ENCODE measurements around the gene CTDSP2.

The CTDSP2 gene

DNA sequence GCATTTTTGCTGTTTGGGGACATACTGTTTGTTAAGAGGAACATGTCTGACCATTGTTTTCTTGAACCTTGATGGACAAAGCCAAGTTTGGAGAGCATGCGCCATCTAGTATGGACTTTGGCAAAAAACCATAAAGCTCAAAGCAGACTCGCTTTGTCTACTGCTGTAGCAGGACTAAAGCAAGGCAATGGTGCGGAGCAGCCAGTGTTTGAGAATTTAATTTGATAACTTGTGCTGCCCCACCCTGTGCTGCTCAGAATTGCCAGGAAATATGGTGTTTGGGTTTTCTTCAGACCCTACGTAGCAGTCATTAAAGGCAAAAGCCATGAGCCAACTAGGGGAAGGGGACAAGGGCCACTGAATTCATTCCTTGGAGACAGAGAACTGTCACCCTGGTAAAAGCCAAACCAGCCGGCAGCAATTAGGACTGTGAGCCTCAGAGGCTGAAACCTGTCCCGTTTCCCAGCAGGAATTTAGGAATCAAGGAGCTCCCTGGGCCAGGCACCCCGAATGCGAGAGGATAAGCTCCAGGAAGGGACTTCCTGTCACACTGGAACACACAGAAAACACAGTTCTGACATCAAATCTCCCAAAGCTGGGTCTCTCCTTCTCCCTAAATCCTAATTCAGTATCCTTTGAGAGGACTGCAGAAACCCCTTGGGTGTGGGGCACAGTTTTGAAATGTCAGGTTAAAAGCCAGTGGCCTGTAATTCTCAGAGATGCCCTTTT is 29.1 kb downstream of the CTDSP2 start:
- no peak for DNase-seq (ENCODE audit: low read depth)
- TF ChIP-seq, protein P1, sequence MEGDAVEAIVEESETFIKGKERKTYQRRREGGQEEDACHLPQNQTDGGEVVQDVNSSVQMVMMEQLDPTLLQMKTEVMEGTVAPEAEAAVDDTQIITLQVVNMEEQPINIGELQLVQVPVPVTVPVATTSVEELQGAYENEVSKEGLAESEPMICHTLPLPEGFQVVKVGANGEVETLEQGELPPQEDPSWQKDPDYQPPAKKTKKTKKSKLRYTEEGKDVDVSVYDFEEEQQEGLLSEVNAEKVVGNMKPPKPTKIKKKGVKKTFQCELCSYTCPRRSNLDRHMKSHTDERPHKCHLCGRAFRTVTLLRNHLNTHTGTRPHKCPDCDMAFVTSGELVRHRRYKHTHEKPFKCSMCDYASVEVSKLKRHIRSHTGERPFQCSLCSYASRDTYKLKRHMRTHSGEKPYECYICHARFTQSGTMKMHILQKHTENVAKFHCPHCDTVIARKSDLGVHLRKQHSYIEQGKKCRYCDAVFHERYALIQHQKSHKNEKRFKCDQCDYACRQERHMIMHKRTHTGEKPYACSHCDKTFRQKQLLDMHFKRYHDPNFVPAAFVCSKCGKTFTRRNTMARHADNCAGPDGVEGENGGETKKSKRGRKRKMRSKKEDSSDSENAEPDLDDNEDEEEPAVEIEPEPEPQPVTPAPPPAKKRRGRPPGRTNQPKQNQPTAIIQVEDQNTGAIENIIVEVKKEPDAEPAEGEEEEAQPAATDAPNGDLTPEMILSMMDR (IDR thresholded peaks at IDR 0.05; ENCODE audit: insufficient read depth, low read depth, low read length, missing control alignments), result no peak
- no peak overlapping the region for H3K4me3 ChIP-seq (ENCODE audit: low read length)

DNA sequence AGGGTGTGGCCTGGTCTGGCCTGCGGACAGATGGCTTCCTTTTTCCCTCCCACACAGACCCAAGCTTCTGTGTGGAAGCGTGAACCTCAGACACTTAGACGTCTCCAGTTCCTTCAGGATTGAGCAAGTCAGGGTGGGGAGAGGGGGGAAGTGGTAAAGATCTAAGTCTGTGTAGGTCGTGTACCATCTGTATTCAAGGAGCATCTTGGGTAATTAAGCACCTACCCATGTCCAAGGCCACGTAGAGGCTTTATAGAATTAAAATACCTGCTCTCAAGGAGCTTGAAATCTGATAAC is 29.7 kb downstream of the CTDSP2 start:
- no peak overlapping the region for H3K4me3 ChIP-seq (ENCODE audit: low read length)
- no peak for DNase-seq (ENCODE audit: low read depth)
- TF ChIP-seq, protein P1 (IDR thresholded peaks at IDR 0.05; ENCODE audit: insufficient read depth, low read depth, low read length, missing control alignments), result no peak

DNA sequence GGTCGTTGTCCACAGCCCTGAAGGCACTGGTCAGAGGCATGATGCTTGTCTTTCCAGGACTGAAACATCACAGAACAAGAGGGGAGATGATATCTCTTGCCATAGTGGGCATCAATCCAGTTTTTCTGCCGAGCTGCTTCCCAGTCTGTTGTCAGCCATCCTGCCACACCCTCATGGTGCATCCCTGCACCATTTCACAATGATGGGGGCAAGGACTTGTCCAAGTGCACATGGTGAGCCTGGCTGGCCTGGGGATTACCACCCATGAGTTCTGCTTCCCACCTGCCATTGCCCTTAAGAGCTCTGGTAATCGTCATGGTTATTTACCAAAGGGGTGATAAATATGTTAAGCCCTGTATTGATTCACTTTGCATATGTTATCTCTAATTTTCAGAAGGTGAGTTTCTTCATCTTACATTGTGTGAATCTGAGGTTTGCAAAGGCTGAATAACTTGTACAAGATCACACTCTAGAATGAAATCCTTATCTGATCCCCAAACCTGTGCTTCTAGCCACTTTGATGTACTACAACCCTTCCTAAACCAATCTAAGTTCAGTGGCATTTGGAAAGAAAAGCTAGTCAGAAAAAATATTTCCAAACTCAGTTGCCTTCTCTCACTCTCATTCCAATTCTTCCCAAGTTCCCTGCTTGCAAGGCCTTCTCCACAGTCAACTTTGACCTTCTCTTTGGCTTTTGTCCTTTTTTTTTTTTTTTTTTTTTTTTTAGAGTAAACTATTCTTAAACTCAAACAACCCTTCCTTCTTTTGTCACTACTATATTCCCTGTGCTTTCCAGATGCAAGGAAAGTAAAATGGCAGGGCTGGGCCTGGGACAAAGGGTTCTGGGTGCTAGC is 30.3 kb downstream of the CTDSP2 start:
- no peak for DNase-seq (ENCODE audit: low read depth)
- TF ChIP-seq, protein P1 (IDR thresholded peaks at IDR 0.05; ENCODE audit: insufficient read depth, low read depth, low read length, missing control alignments), result no peak
- no peak overlapping the region for H3K4me3 ChIP-seq (ENCODE audit: low read length)

DNA sequence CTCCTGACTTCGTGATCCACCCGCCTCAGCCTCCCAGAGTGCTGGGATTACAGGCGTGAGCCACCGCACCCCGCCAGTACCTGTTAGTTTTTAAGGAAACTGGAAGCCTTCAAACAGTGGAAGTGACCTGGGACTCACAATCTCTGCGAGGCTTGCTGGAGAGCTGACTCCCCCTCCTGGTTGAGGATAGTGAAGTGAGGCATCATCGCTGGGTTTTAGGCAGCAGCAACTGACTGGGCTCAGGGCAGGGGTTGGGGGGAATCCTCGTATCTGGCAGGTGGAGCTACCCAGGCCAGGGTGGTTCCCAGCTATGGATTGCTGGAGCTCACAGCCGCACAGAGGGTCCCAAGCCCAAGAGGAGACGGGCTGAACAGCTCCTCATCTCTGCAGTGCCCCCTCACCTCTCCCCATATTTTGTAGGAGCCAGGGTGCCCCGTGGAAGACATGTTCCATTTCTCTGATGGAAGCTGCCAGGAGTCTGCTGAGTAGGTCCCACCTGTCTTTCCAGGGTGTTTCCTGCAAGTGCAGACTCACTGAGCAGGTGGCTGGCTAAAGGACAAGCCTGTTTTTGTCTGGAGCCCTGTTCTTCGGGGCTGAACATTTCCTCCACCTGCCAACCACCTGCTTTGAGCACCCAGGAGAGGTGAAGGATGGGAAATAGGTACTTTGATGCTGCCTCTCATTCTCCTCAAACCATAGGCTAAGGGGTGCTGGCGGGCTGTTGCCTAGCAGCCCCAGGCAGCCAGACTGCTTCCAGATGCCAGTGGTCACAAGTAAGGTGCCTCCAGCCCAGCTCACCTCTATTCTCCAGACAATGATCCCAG is 31.1 kb downstream of the CTDSP2 start:
- peak; percentile 18 for DNase-seq (ENCODE audit: low read depth)
- TF ChIP-seq, protein P1 (IDR thresholded peaks at IDR 0.05; ENCODE audit: insufficient read depth, low read depth, low read length, missing control alignments), result no peak
- H3K4me3 ChIP-seq (ENCODE audit: low read length), result no peak overlapping the region

DNA sequence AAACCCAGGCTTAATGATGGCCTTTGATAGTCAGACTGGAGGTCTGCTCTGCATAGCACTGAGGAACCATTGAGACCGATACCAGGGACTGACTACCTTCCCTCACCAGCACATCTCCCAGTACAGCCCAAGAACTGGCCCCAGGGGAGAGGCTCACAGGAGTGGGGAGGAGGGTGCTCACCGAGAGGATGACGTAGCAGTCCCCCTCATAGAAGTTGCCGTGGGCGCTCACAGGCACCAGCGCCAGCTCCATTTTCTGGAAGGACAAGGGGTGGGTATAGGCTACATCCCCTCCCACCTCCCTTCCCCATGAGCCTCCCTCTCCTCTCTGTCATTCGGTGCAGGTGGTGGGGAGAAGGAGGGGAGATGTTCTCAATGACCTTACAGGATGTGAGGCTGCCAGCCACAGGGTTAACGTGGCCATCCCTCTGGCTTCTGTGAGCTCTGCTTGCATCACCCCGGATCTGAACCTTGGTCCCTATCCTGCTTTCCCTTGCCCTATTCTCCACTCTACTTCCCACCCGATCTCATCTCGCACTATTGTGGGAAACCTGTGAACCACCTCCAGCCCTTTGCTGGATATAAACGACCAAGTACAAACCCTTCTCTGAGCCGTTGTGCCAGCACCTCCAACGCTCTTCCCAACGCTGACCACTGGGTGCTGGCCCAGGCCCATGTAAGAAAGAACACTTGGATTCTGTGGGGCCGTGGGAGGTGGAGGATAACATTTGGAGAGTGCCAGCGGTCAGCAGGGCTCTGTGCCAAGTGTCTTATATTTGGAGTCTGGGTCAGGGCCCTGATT is 32.4 kb downstream of the CTDSP2 start:
- DNase-seq (ENCODE audit: low read depth), result no peak
- H3K4me3 ChIP-seq (ENCODE audit: low read length), result no peak overlapping the region
- TF ChIP-seq, protein P1 (IDR thresholded peaks at IDR 0.05; ENCODE audit: insufficient read depth, low read depth, low read length, missing control alignments), result no peak
